SK-N-SH (cell line): ENCODE measurements around the gene NRG3.

Experiments
- CHD2 ChIP-seq: fragments of 150-350 bp; IDR thresholded peaks from 2 replicates; pipeline ENCODE4 v1.6.1; 2018; ENCODE audit warnings: low read length; ENCODE audit not compliant: partially characterized antibody
- CTCF ChIP-seq: fragments of 200-600 bp; sonication (generic); IDR thresholded peaks from 2 replicates; pipeline ENCODE4 v1.6.1; 2017; ENCODE audit warnings: antibody characterized with exemption, mild to moderate bottlenecking, moderate library complexity
- MAX ChIP-seq: IDR thresholded peaks from 2 replicates; pipeline ENCODE4 v1.4.0; 2012; ENCODE audit warnings: low read depth

GRCh38 chr10:82294874-82295378, 419.9 kb downstream of the NRG3 start:
- TF ChIP-seq CTCF (no peak), MAX (no peak), CHD2 (no peak)
